WTC11 (cell line): ENCODE data around the gene VILL. TPM values are rescaled to one million over a fixed set of nuclear protein-coding genes. Genes with fewer than 3 reads are reported as not detected.

ENCODE experiments used
- ATAC-seq: fragments of 200-7000 bp; cut with Tn5 transposase; 2 replicates; pipeline ENCODE4 v1.10.0; 2021; ENCODE audit warnings: mild to moderate bottlenecking, moderate library complexity
- CTCF ChIA-PET: fragments of 300-600 bp; sonication (Branson Sonifier 250); formaldehyde crosslinking; loops from one replicate; lab custom pipeline; 2021; ENCODE audit warnings: antibody characterized with exemption; lab: Charles Lee
- POLR2A ChIA-PET: fragments of 350-600 bp; sonication (Branson Sonifier 250); formaldehyde crosslinking; loops from one replicate; lab custom pipeline; 2021; ENCODE audit warnings: antibody characterized with exemption; lab: Charles Lee
- DNase-seq: peaks from one replicate; pipeline ENCODE4 v3.0.0; 2021; ENCODE audit warnings: low spot score
- H3K27ac Mint-ChIP-seq: 2 replicates; pipeline ENCODE4 v1.8.0; 2021; ENCODE audit warnings: mixed read lengths
- H3K27me3 Mint-ChIP-seq: 2 replicates; pipeline ENCODE4 v1.8.0; 2021; ENCODE audit warnings: low read depth, mild to moderate bottlenecking, moderate library complexity, mixed read lengths
- H3K36me3 Mint-ChIP-seq: 2 replicates; pipeline ENCODE4 v1.8.0; 2021; ENCODE audit warnings: mixed read lengths
- H3K4me1 Mint-ChIP-seq: 2 replicates; pipeline ENCODE4 v1.8.0; 2022; ENCODE audit warnings: mixed read lengths
- H3K4me3 Mint-ChIP-seq: 2 replicates; pipeline ENCODE4 v1.8.0; 2021; ENCODE audit warnings: mild to moderate bottlenecking, moderate library complexity, mixed read lengths
- H3K9me3 Mint-ChIP-seq: 2 replicates; pipeline ENCODE4 v1.8.0; 2021; ENCODE audit warnings: mixed read lengths
- ATF1 ChIP-seq: sonication (generic); formaldehyde crosslinking; IDR thresholded peaks from 2 replicates; pipeline ENCODE4 v1.8.1; 2023; ENCODE audit warnings: mild to moderate bottlenecking, moderate library complexity, missing genetic modification reagents
- EMX1 ChIP-seq: fragments of 250-450 bp; sonication (Bioruptor Pico); IDR thresholded peaks from 2 replicates; pipeline ENCODE4 v1.8.0; 2021; ENCODE audit warnings: mild to moderate bottlenecking
- FOXJ3 ChIP-seq: sonication (generic); formaldehyde crosslinking; IDR thresholded peaks from 2 replicates; pipeline ENCODE4 v1.9.0; 2021; ENCODE audit warnings: missing genetic modification reagents, mild to moderate bottlenecking, borderline replicate concordance
- FOXK1 ChIP-seq: sonication (generic); formaldehyde crosslinking; IDR thresholded peaks from 2 replicates; pipeline ENCODE4 v1.8.0; 2022; ENCODE audit warnings: mild to moderate bottlenecking, moderate library complexity, missing genetic modification reagents
- GTF2I ChIP-seq: fragments of 250-450 bp; sonication (Bioruptor Pico); conservative IDR thresholded peaks from 2 replicates; pipeline ENCODE4 v1.4.0; 2021; ENCODE audit warnings: mild to moderate bottlenecking
- JAZF1 ChIP-seq: fragments of 250-450 bp; sonication (Bioruptor Pico); IDR thresholded peaks from 2 replicates; pipeline ENCODE4 v1.9.0; 2021; ENCODE audit warnings: moderate library complexity, mild to moderate bottlenecking, inconsistent platforms
- MYBL2 ChIP-seq: sonication (generic); formaldehyde crosslinking; IDR thresholded peaks from 2 replicates; pipeline ENCODE4 v1.8.1; 2023; ENCODE audit warnings: mild to moderate bottlenecking, moderate library complexity, missing genetic modification reagents
- NFE2L1 ChIP-seq: sonication (generic); formaldehyde crosslinking; IDR thresholded peaks from 2 replicates; pipeline ENCODE4 v1.8.1; 2023; ENCODE audit warnings: missing genetic modification reagents
- NR2C2 ChIP-seq: sonication (generic); formaldehyde crosslinking; IDR thresholded peaks from 2 replicates; pipeline ENCODE4 v1.8.0; 2022; ENCODE audit warnings: mild to moderate bottlenecking, missing genetic modification reagents
- RELA ChIP-seq: sonication (generic); formaldehyde crosslinking; IDR thresholded peaks from 2 replicates; pipeline ENCODE4 v1.8.1; 2022; ENCODE audit warnings: missing genetic modification reagents, mild to moderate bottlenecking, borderline replicate concordance
- SOX15 ChIP-seq: fragments of 250-450 bp; sonication (Bioruptor Pico); IDR thresholded peaks from 2 replicates; pipeline ENCODE4 v1.9.0; 2021; ENCODE audit warnings: mild to moderate bottlenecking
- SP1 ChIP-seq: sonication (generic); formaldehyde crosslinking; conservative IDR thresholded peaks from 2 replicates; pipeline ENCODE4 v1.8.1; 2022; ENCODE audit warnings: missing genetic modification reagents
- ZBTB21 ChIP-seq: sonication (generic); formaldehyde crosslinking; IDR thresholded peaks from 2 replicates; pipeline ENCODE4 v1.8.1; 2023; ENCODE audit warnings: mild to moderate bottlenecking, missing genetic modification reagents, borderline replicate concordance
- ZNF121 ChIP-seq: sonication (generic); formaldehyde crosslinking; IDR thresholded peaks from 2 replicates; pipeline ENCODE4 v1.8.0; 2023; ENCODE audit warnings: missing genetic modification reagents
- ZNF138 ChIP-seq: sonication (generic); formaldehyde crosslinking; conservative IDR thresholded peaks from 2 replicates; pipeline ENCODE4 v1.8.1; 2022; ENCODE audit warnings: mild to moderate bottlenecking, moderate library complexity, missing genetic modification reagents
- ZNF317 ChIP-seq: sonication (generic); formaldehyde crosslinking; IDR thresholded peaks from 2 replicates; pipeline ENCODE4 v1.8.1; 2023; ENCODE audit warnings: low read depth, mild to moderate bottlenecking, moderate library complexity, missing genetic modification reagents, borderline replicate concordance
- ZNF396 ChIP-seq: fragments of 250-450 bp; sonication (Bioruptor Pico); IDR thresholded peaks from 2 replicates; pipeline ENCODE4 v1.8.0; 2021; ENCODE audit warnings: mild to moderate bottlenecking, moderate library complexity, borderline replicate concordance
- ZNF671 ChIP-seq: fragments of 250-450 bp; sonication (Bioruptor Pico); IDR thresholded peaks from 2 replicates; pipeline ENCODE4 v1.8.0; 2021; ENCODE audit warnings: mild to moderate bottlenecking
- total RNA-seq: library from RNA; stranded (reverse); gene quantifications from 3 replicates; pipeline ENCODE4 v1.2.3, GENCODE V29; 2021
- TF ChIP-seq, protein P1 (sequence below): fragments of 200-600 bp; IDR thresholded peaks from 2 replicates; pipeline ENCODE4 v1.8.0; 2022; ENCODE audit warnings: antibody characterized with exemption
- TF ChIP-seq, protein P2 (sequence below): fragments of 250-450 bp; sonication (Bioruptor Pico); IDR thresholded peaks from 2 replicates; pipeline ENCODE4 v1.9.0; 2021; ENCODE audit warnings: mild to moderate bottlenecking, borderline replicate concordance
- TF ChIP-seq, protein P3 (sequence below): sonication (generic); formaldehyde crosslinking; conservative IDR thresholded peaks from 2 replicates; pipeline ENCODE4 v1.8.1; 2023; ENCODE audit warnings: mild to moderate bottlenecking, low read depth, missing genetic modification reagents, moderate library complexity

Gene VILL
- total RNA-seq, 1 experiment from 2014 or later = 4.7 TPM

DNA sequence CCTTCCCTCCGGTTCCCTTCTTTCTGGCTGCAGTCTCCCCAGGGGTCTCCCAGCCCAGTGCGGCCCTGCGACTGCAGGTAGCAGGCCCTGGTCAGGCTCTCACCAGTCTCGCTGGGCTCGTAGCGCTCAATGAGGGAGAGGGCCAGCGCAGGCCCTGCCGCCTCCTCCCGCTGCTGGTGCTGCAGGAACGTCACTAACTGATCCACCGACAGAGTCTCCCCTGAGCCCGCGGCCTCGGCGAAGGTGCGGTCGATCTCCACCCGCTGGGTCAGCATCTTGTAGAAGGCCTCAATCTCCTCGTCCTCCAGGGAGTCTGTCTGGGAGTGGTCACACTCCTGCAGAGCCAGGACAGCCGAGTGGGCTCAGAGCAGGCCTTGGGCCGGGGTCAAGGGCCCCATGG lies 20.5 kb downstream of the VILL start (continued):
- no peak for TF ChIP-seq ZNF121 (CRISPR knock-in tag)
- no peak for TF ChIP-seq RELA
- TF ChIP-seq ZNF138 (CRISPR knock-in tag) = no peak
- TF ChIP-seq ZBTB21 (CRISPR knock-in tag) = no peak
- no peak for TF ChIP-seq GTF2I (CRISPR knock-in tag)

GRCh38 chr3:38015485-38015884 lies 24.9 kb downstream of the VILL start:
- 0 out of 2 replicates have a peak, but pooled peaks cover 3% of the 10 kb centered on the region for H3K9me3 Mint-ChIP-seq
- POLR2A ChIA-PET = no interaction called here
- H3K27ac Mint-ChIP-seq = no peak overlapping the region
- no peak overlapping the region for H3K4me3 Mint-ChIP-seq
- H3K36me3 Mint-ChIP-seq = peaks cover 31% of the 10 kb centered on the region
- CTCF ChIA-PET = no interaction called here
- H3K4me1 Mint-ChIP-seq = no peaks in the 10 kb centered on the region
- TF ChIP-seq ZNF396 (CRISPR knock-in tag) (no peak), JAZF1 (no peak), FOXJ3 (CRISPR knock-in tag) (no peak), SOX15 (CRISPR knock-in tag) (no peak)
- TF ChIP-seq, protein P1, sequence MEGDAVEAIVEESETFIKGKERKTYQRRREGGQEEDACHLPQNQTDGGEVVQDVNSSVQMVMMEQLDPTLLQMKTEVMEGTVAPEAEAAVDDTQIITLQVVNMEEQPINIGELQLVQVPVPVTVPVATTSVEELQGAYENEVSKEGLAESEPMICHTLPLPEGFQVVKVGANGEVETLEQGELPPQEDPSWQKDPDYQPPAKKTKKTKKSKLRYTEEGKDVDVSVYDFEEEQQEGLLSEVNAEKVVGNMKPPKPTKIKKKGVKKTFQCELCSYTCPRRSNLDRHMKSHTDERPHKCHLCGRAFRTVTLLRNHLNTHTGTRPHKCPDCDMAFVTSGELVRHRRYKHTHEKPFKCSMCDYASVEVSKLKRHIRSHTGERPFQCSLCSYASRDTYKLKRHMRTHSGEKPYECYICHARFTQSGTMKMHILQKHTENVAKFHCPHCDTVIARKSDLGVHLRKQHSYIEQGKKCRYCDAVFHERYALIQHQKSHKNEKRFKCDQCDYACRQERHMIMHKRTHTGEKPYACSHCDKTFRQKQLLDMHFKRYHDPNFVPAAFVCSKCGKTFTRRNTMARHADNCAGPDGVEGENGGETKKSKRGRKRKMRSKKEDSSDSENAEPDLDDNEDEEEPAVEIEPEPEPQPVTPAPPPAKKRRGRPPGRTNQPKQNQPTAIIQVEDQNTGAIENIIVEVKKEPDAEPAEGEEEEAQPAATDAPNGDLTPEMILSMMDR = no peak
- ATAC-seq (no peak), DNase-seq (no peak)
- H3K27me3 Mint-ChIP-seq = no peaks in the 10 kb centered on the region

GRCh38 chr3:38015984-38016383 lies 25.4 kb downstream of the VILL start:
- Mint-ChIP-seq H3K27me3 (no peaks in the 10 kb centered on the region), H3K36me3 (peaks cover 31% of the 10 kb centered on the region)
- CTCF ChIA-PET = no interaction called here
- ATAC-seq = no peak
- TF ChIP-seq, protein P2, sequence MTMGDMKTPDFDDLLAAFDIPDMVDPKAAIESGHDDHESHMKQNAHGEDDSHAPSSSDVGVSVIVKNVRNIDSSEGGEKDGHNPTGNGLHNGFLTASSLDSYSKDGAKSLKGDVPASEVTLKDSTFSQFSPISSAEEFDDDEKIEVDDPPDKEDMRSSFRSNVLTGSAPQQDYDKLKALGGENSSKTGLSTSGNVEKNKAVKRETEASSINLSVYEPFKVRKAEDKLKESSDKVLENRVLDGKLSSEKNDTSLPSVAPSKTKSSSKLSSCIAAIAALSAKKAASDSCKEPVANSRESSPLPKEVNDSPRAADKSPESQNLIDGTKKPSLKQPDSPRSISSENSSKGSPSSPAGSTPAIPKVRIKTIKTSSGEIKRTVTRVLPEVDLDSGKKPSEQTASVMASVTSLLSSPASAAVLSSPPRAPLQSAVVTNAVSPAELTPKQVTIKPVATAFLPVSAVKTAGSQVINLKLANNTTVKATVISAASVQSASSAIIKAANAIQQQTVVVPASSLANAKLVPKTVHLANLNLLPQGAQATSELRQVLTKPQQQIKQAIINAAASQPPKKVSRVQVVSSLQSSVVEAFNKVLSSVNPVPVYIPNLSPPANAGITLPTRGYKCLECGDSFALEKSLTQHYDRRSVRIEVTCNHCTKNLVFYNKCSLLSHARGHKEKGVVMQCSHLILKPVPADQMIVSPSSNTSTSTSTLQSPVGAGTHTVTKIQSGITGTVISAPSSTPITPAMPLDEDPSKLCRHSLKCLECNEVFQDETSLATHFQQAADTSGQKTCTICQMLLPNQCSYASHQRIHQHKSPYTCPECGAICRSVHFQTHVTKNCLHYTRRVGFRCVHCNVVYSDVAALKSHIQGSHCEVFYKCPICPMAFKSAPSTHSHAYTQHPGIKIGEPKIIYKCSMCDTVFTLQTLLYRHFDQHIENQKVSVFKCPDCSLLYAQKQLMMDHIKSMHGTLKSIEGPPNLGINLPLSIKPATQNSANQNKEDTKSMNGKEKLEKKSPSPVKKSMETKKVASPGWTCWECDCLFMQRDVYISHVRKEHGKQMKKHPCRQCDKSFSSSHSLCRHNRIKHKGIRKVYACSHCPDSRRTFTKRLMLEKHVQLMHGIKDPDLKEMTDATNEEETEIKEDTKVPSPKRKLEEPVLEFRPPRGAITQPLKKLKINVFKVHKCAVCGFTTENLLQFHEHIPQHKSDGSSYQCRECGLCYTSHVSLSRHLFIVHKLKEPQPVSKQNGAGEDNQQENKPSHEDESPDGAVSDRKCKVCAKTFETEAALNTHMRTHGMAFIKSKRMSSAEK (CRISPR knock-in tag) = no peak
- TF ChIP-seq EMX1 (CRISPR knock-in tag) (no peak), ATF1 (CRISPR knock-in tag) (no peak), RELA (no peak), NFE2L1 (CRISPR knock-in tag) (no peak), SP1 (CRISPR knock-in tag) (no peak)
- TF ChIP-seq, all 79 proteins: peak for 0
- no peak overlapping the region for H3K4me3 Mint-ChIP-seq
- H3K27ac Mint-ChIP-seq = no peak overlapping the region
- no peaks in the 10 kb centered on the region for H3K4me1 Mint-ChIP-seq
- POLR2A ChIA-PET = no interaction called here
- 0 out of 2 replicates have a peak, but pooled peaks cover 3% of the 10 kb centered on the region for H3K9me3 Mint-ChIP-seq
- no peak for DNase-seq

GRCh38 chr3:38016410-38016809 lies 25.8 kb downstream of the VILL start:
- peaks cover 31% of the 10 kb centered on the region for H3K36me3 Mint-ChIP-seq
- TF ChIP-seq, protein P3, sequence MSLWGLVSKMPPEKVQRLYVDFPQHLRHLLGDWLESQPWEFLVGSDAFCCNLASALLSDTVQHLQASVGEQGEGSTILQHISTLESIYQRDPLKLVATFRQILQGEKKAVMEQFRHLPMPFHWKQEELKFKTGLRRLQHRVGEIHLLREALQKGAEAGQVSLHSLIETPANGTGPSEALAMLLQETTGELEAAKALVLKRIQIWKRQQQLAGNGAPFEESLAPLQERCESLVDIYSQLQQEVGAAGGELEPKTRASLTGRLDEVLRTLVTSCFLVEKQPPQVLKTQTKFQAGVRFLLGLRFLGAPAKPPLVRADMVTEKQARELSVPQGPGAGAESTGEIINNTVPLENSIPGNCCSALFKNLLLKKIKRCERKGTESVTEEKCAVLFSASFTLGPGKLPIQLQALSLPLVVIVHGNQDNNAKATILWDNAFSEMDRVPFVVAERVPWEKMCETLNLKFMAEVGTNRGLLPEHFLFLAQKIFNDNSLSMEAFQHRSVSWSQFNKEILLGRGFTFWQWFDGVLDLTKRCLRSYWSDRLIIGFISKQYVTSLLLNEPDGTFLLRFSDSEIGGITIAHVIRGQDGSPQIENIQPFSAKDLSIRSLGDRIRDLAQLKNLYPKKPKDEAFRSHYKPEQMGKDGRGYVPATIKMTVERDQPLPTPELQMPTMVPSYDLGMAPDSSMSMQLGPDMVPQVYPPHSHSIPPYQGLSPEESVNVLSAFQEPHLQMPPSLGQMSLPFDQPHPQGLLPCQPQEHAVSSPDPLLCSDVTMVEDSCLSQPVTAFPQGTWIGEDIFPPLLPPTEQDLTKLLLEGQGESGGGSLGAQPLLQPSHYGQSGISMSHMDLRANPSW = no peak
- TF ChIP-seq ZNF671 (CRISPR knock-in tag) = no peak
- no peak for TF ChIP-seq NR2C2 (CRISPR knock-in tag)
- no peak for TF ChIP-seq EMX1 (CRISPR knock-in tag)
- TF ChIP-seq MYBL2 (CRISPR knock-in tag) = no peak
- TF ChIP-seq FOXK1 (CRISPR knock-in tag) = no peak
- TF ChIP-seq ZNF317 (CRISPR knock-in tag) = no peak

More at GRCh38 chr3:38016410-38016809, 25.8 kb downstream of the VILL start:
- DNase-seq (no peak), ATAC-seq (no peak)
- H3K4me1 Mint-ChIP-seq = no peaks in the 10 kb centered on the region
- ChIA-PET POLR2A (no interaction called here), CTCF (no interaction called here)
- H3K9me3 Mint-ChIP-seq = 0 out of 2 replicates have a peak, but pooled peaks cover 3% of the 10 kb centered on the region
- no peak overlapping the region for H3K4me3 Mint-ChIP-seq
- H3K27me3 Mint-ChIP-seq = no peaks in the 10 kb centered on the region
- no peak overlapping the region for H3K27ac Mint-ChIP-seq
